ENCODE measurements around the gene FGFBP1.

The FGFBP1 gene

DNA sequence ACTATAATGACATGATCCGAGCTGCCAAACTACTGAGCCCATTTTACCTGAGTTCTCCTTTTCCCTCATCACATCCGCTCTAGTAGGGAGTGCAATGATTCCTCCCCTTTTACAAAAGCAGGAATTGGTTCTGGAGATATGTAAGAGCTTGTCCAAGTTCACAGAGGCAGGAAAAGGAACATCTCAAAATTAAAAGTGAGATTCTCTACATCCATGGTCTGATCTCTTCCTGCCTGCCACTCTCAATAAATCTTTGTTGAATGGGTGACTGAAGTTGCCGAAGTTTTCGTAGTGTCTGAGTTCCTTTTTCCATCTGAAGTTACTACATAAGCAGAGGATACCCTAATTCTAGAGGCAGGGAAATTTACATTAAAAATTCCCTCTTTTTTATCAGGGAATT lies at the start of gene FGFBP1:
TSS of gene FGFBP1 (minus strand) at position 101 of the 400 bp plus-strand sequence. CDS start 2,108 bp downstream, outside the sequence.
- TF ChIP-seq, protein P1, sequence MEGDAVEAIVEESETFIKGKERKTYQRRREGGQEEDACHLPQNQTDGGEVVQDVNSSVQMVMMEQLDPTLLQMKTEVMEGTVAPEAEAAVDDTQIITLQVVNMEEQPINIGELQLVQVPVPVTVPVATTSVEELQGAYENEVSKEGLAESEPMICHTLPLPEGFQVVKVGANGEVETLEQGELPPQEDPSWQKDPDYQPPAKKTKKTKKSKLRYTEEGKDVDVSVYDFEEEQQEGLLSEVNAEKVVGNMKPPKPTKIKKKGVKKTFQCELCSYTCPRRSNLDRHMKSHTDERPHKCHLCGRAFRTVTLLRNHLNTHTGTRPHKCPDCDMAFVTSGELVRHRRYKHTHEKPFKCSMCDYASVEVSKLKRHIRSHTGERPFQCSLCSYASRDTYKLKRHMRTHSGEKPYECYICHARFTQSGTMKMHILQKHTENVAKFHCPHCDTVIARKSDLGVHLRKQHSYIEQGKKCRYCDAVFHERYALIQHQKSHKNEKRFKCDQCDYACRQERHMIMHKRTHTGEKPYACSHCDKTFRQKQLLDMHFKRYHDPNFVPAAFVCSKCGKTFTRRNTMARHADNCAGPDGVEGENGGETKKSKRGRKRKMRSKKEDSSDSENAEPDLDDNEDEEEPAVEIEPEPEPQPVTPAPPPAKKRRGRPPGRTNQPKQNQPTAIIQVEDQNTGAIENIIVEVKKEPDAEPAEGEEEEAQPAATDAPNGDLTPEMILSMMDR (IDR thresholded peaks at IDR 0.05; ENCODE audit: borderline replicate concordance, insufficient read depth, low read depth, low read length), result no peak
- H3K4me3 ChIP-seq (ENCODE audit: low read depth, low read length), result no peak within 1 kb of the TSS

DNA sequence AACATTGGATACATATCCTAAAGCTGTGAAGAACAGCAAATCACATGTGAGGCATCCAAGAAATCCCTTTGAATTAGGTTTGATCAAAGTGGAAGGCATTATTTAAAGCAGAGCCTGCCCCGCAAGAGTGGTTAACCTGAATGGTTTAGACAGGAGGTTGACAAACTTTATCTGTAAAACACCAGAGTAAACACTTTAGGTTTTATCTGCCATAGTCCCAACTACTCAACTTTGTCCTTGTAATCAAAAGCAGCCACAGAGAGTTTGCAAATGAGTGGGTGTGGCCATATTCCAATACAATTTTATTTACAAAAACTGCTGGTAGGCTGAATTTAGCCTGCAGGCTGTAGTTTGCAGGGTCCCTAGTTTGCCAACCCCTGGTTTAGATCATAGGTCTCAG lies 49.7 kb upstream of the FGFBP1 start:
- TF ChIP-seq, protein P1 (IDR thresholded peaks at IDR 0.05; ENCODE audit: borderline replicate concordance, insufficient read depth, low read depth, low read length), result no peak
- H3K4me3 ChIP-seq (ENCODE audit: low read depth, low read length), result no peak overlapping the region

DNA sequence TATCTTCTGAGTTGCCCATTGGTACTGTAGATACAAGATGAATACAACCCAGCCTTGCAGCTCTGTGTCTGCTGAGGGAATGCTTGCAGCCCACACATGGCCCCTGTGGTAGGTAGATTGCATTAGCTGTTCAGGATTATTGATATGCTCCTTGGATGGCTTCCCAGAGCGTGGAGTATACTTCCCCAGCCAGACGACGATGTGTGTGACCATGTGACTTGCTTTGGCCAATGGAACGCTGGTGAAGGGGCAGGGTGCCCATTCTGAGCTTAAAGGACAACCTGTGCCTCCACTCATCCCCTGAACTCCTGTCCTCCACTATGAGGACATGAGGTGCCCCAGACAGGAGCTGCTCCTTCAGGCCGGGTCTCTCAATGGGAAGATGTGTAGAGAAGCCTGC lies 48.4 kb upstream of the FGFBP1 start:
- TF ChIP-seq, protein P1 (IDR thresholded peaks at IDR 0.05; ENCODE audit: borderline replicate concordance, insufficient read depth, low read depth, low read length), result no peak
- H3K4me3 ChIP-seq (ENCODE audit: low read depth, low read length), result no peak overlapping the region

DNA sequence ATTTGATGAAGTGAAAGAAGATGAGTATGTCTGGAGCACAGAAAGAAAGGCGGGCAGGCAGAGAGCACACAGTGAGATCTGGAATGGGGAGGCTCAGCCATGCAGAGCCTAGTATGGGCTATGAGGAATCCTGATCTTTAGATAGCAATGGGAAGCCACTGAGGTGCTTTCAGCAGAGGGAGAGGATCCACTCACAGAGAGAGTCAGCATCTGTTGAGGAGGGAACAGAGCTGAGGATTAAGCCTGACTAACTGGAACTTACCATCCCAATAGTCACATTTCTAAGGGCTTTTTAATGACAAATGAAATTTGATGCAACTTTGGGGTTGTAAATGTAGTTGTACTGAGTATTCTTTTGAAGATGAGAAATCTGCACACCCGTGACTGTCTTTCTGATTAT lies 45.1 kb upstream of the FGFBP1 start:
- no peak overlapping the region for H3K4me3 ChIP-seq (ENCODE audit: low read depth, low read length)
- TF ChIP-seq, protein P1 (IDR thresholded peaks at IDR 0.05; ENCODE audit: borderline replicate concordance, insufficient read depth, low read depth, low read length), result no peak

DNA sequence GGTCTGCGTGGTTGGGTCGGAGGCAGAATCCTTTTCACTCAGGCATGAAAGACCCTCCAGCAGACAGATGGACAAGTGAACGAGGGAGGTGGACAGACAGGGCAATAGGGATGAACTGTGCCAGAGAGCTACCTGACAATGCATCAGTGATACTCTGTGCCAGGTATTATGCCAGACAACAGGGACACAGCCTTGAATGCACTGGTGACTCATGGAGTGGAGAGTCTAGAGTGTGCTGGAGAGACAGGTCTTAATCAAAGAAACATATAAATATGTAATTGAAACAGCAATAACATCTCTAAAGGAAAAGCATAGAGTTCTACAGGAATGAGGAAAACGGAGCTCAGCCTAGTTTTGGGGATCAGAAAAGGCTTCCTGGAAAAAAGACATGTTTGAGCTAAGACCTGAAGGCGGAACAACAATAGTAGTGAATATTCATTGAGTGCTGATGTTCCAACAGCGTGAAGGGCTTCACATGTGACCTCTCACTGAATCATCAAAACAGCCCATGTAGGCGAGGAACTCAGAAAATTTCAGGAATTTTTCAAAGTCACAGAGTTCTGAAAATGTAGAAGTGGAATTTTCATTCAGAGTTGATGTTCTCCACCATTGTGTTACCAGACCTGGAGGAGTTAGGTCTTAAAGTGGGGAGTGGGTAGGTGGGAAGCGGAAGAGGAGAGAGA lies 44.4 kb upstream of the FGFBP1 start:
- H3K4me3 ChIP-seq (ENCODE audit: low read depth, low read length), result no peak overlapping the region
- TF ChIP-seq, protein P1 (IDR thresholded peaks at IDR 0.05; ENCODE audit: borderline replicate concordance, insufficient read depth, low read depth, low read length), result no peak

DNA sequence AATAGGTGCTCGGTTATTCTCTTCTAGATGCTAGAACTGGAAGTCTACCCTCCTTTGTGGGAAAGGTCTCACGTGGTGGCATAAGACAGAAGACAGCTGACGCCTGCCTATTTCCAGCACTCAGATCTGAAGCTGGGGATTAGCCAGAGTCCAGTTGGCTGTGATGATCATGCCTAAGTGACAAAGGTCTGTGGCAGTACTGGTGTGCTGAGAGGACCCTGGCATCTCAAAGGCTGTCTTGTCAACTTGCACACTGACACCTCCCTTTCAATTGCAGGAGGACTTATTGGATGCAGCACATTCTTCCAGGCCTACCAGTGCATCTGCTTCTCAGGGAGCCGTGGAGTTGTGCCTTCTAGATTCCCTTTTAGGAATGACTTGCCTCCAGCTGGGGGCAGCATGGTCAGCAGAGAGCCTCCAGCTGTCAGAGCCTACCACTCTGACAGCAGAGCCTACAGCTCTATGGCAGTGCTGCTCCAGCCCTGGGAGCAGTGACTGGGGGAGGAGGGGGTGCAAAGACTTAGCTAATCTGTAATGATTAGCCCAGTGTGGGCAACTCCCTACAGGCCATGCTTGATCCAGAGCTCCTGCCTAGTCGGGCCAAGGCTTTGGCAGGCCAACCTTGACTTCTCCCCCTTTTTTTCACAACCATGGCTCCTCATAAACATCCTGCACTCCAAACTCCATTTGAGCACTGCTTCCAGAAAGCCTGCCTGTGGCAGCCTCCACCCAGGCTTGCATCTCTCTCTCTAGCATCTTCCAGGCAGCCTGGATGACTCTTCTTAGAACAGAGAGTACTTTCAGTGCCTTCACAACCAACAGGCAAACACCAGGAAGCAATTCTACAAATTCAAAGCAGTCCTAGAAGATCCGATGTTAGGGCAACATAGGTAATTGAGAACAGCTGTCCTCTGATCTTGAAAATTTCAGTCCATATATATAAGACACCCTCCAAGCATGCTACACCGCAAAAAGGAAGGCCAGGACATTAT lies 38.2 kb upstream of the FGFBP1 start:
- H3K4me3 ChIP-seq (ENCODE audit: low read depth, low read length), result no peak overlapping the region
- TF ChIP-seq, protein P1 (IDR thresholded peaks at IDR 0.05; ENCODE audit: borderline replicate concordance, insufficient read depth, low read depth, low read length), result no peak
